SU-DHL-6 (cell line): ENCODE data around the gene ARHGEF4.

Source experiments
- H2AFZ ChIP-seq: fragments of 200-600 bp; sonication (generic); 2 replicates; pipeline ENCODE4 v1.6.1; 2014; ENCODE audit warnings: low read depth, mild to moderate bottlenecking, moderate library complexity, mixed read lengths, antibody characterized with exemption, low read length; ENCODE audit not compliant: severe bottlenecking
- H3F3A ChIP-seq: fragments of 200-600 bp; shearing (Covaris generic); 2 replicates; pipeline ENCODE4 v1.6.0; 2016; ENCODE audit warnings: antibody characterized with exemption, mild to moderate bottlenecking; ENCODE audit not compliant: insufficient read depth
- H3K27ac ChIP-seq: fragments of 200-600 bp; sonication (generic); 2 replicates; pipeline ENCODE4 v1.5.1; 2016; ENCODE audit warnings: low read depth, mild to moderate bottlenecking, low read length, moderate library complexity, mixed read lengths
- H3K27me3 ChIP-seq: fragments of 200-600 bp; sonication (generic), shearing (Covaris generic); 2 replicates; pipeline ENCODE4 v1.6.0; 2014; ENCODE audit warnings: mild to moderate bottlenecking, low read length
- H3K36me3 ChIP-seq: fragments of 200-600 bp; sonication (generic); 2 replicates; pipeline ENCODE4 v1.6.1; 2014; ENCODE audit warnings: mild to moderate bottlenecking, low read length, mixed read lengths
- H3K4me2 ChIP-seq: fragments of 300-600, 200-600 bp; shearing (Covaris generic), sonication (generic); 2 replicates; pipeline ENCODE4 v1.6.0; 2014; ENCODE audit warnings: low read length, low read depth, mild to moderate bottlenecking; ENCODE audit not compliant: poor library complexity, severe bottlenecking
- H3K4me3 ChIP-seq: fragments of 200-600 bp; sonication (generic); 2 replicates; pipeline ENCODE4 v1.5.1; 2014; ENCODE audit warnings: antibody characterized with exemption, low read length, mild to moderate bottlenecking, mixed read lengths; ENCODE audit not compliant: insufficient read depth, poor library complexity, severe bottlenecking
- H3K79me2 ChIP-seq: fragments of 200-600 bp; sonication (generic); 2 replicates; pipeline ENCODE4 v1.6.1; 2014; ENCODE audit warnings: mild to moderate bottlenecking, low read length, moderate library complexity; ENCODE audit not compliant: insufficient read depth
- H3K9ac ChIP-seq: fragments of 200-600 bp; sonication (generic); 2 replicates; pipeline ENCODE4 v1.7.0; 2014; ENCODE audit warnings: mild to moderate bottlenecking, low read length
- H3K9me2 ChIP-seq: fragments of 200-600 bp; sonication (generic); replicated peaks from 2 replicates; pipeline ENCODE4 v1.6.1; 2014; ENCODE audit warnings: low read length; ENCODE audit not compliant: insufficient read depth
- H3K9me3 ChIP-seq: fragments of 200-600 bp; sonication (generic); 2 replicates; pipeline ENCODE4 v1.6.1; 2014; ENCODE audit warnings: low read length, mixed read lengths; ENCODE audit not compliant: insufficient read depth
- H4K20me1 ChIP-seq: fragments of 200-600 bp; sonication (generic); 2 replicates; pipeline ENCODE4 v1.6.1; 2014; ENCODE audit warnings: low read depth, mild to moderate bottlenecking, antibody characterized with exemption, low read length, moderate library complexity, mixed read lengths
- EZH2phosphoT487 ChIP-seq: fragments of 200-600 bp; sonication (generic), shearing (Covaris generic); conservative IDR thresholded peaks from 2 replicates; pipeline ENCODE4 v1.6.1; 2018; ENCODE audit warnings: mild to moderate bottlenecking, antibody characterized with exemption, low read length, moderate library complexity, mixed read lengths
- TF ChIP-seq, protein P1 (sequence below): fragments of 200-600 bp; sonication (generic); IDR thresholded peaks from one replicate; pipeline ENCODE4 v1.5.1; 2017; ENCODE audit warnings: antibody characterized with exemption, mild to moderate bottlenecking, low read length, moderate library complexity; ENCODE audit not compliant: insufficient read depth, poor library complexity, severe bottlenecking

Gene ARHGEF4

DNA sequence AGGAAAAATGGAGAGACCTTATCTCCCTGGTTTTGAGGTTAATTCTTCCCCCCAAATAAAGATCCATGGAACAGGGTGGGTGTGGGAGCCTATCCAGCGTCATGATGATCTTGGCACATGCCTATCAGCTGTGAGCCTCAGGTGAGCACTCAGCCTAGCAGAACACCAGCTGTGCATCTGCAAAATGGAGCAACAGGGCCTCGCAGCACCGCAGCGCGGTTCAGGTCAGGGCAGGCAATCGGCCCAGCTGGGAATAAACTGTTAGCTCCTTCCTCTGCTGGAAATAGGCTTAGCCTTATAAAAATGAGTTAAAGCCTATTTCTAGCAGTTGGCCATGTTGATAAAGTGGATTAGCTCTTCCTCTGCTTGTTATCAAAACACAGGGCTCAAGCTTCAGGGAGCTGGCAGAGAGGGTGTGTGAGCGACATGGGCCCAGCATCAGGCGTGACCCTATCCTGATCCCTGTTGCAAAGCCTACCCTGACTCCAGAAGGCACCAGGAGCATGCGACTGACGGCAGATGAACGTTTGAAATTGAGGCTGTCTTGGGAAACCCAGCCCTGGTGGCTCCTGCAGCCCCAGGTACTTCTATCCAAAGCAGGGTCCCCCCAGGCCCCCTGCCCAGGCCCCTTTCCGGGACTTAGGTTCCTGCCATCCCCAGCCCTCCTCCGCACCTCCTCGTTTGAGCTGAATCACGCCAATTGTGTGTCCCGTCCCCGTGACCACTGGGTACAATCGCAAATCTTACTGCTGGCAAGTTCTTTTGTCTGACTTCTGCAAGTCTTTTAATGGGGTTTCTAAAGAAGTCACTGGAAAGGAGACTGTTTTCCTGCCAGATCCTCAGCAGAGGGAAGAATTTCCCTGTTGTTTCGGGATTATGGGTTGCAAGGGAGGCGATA is 35.4 kb downstream of the ARHGEF4 start:
- Histone ChIP-seq H2AFZ (no peak overlapping the region), H4K20me1 (no peaks in the 10 kb centered on the region), H3K4me3 (no peak overlapping the region), H3K4me2 (no peak overlapping the region), H3K9me3 (no peaks in the 10 kb centered on the region), H3K9ac (no peak overlapping the region), H3K9me2 (no peaks in the 10 kb centered on the region), H3K79me2 (no peaks in the 10 kb centered on the region), H3K27me3 (no peaks in the 10 kb centered on the region), H3K27ac (no peak overlapping the region), H3K36me3 (no peaks in the 10 kb centered on the region), H3F3A (no peaks in the 10 kb centered on the region)
- TF ChIP-seq, protein P1, sequence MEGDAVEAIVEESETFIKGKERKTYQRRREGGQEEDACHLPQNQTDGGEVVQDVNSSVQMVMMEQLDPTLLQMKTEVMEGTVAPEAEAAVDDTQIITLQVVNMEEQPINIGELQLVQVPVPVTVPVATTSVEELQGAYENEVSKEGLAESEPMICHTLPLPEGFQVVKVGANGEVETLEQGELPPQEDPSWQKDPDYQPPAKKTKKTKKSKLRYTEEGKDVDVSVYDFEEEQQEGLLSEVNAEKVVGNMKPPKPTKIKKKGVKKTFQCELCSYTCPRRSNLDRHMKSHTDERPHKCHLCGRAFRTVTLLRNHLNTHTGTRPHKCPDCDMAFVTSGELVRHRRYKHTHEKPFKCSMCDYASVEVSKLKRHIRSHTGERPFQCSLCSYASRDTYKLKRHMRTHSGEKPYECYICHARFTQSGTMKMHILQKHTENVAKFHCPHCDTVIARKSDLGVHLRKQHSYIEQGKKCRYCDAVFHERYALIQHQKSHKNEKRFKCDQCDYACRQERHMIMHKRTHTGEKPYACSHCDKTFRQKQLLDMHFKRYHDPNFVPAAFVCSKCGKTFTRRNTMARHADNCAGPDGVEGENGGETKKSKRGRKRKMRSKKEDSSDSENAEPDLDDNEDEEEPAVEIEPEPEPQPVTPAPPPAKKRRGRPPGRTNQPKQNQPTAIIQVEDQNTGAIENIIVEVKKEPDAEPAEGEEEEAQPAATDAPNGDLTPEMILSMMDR = no peak
- TF ChIP-seq EZH2phosphoT487 = no peak

DNA sequence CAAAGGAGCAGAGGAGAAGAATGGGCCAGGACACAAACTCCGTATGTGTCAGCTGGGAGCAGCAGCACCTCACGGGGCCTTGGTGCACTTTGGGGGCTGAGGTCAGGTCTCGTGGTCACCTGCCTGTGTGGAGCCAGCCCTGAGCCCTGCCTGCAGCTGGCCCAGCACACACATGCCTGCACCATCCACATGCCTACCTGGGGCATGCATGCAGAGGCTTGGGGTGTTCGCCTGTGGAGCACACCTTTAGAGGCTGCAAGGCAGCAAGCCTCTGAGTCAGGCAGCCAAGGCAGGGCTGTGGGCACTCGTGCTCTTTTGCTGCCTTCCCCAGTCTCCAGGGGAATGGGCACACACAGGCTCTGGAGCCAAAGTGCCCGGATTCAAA is 36.0 kb downstream of the ARHGEF4 start:
- H3F3A ChIP-seq = no peaks in the 10 kb centered on the region
- H2AFZ ChIP-seq = no peak overlapping the region
- no peak overlapping the region for H3K9ac ChIP-seq
- no peaks in the 10 kb centered on the region for H3K27me3 ChIP-seq
- no peak overlapping the region for H3K27ac ChIP-seq
- no peaks in the 10 kb centered on the region for H3K79me2 ChIP-seq
- TF ChIP-seq, protein P1 = no peak
- TF ChIP-seq EZH2phosphoT487 = no peak
- no peaks in the 10 kb centered on the region for H3K9me3 ChIP-seq
- H3K9me2 ChIP-seq = no peaks in the 10 kb centered on the region
- no peaks in the 10 kb centered on the region for H3K36me3 ChIP-seq
- no peak overlapping the region for H3K4me3 ChIP-seq
- no peaks in the 10 kb centered on the region for H4K20me1 ChIP-seq
- H3K4me2 ChIP-seq = no peak overlapping the region

DNA sequence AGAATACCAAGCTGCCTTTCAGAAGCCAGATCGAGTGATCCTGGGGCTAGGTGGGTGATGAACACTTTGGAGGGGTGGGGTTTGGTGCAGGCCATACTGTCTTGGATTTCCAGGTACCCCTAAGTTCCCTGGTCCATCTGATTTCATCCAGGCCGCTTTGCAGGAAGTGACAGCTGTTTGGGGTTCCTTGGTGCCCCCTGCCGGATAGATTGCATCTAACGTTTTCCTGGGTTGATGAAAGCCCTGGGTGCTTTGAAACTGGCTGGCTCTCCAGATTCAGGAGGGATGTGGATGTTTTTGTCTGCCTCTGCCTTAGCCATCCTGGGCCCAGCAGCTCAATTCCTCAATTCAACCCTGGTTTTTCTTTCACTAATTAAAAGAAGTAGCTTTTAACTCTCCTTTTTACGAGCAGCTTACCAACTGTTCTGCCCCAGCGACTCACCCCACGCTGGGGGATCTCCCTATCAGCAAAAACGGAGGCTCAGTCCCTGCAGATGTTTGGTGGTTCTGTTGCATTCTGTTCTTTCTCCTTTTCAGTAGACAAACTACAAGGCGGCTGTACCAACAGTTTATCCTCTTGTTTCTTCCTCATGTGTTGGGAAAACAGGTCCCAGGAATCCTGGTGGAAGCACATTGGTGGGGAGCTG is 37.1 kb downstream of the ARHGEF4 start:
- Histone ChIP-seq H4K20me1 (no peaks in the 10 kb centered on the region), H3K9ac (no peak overlapping the region), H3K79me2 (no peaks in the 10 kb centered on the region), H3F3A (no peaks in the 10 kb centered on the region), H3K4me3 (no peak overlapping the region), H3K4me2 (no peak overlapping the region), H3K27me3 (no peaks in the 10 kb centered on the region), H3K36me3 (no peaks in the 10 kb centered on the region), H2AFZ (no peak overlapping the region), H3K9me2 (no peaks in the 10 kb centered on the region), H3K9me3 (no peaks in the 10 kb centered on the region), H3K27ac (no peak overlapping the region)
- TF ChIP-seq EZH2phosphoT487 = no peak
- TF ChIP-seq, protein P1 = peak; percentile 66
